Measurements from ENCODE around the gene RSPO4.
"Not testable (repeated sequence)": the region's sequence is repeated elsewhere in the genome, so short reads cannot be mapped to it uniquely, and the experiment has no call there.

RSPO4 gene

GRCh38 chr20:1001911-1002681, at the start of gene RSPO4:
Gene RSPO4 (minus strand): TSS chr20:1002311. CDS start chr20:1002164, 147 bp downstream.
- H3K4me1 ChIP-seq (ENCODE audit: insufficient read depth, low read length), result no peaks in the 10 kb centered on the region
- no peaks in the 10 kb centered on the region for H3K9me3 ChIP-seq (ENCODE audit: control insufficient read depth, insufficient read depth, low read length)
- H3K36me3 ChIP-seq (ENCODE audit: insufficient read depth, low read length), result no peaks in the 10 kb centered on the region
- H3K9ac ChIP-seq (ENCODE audit: low read depth, low read length), result peak within 1 kb of the TSS; percentile 69

GRCh38 chr20:1050440-1050839, 48.3 kb upstream of the RSPO4 start:
- H3K36me3 ChIP-seq (ENCODE audit: insufficient read depth, low read length), result no peaks in the 10 kb centered on the region

DNA sequence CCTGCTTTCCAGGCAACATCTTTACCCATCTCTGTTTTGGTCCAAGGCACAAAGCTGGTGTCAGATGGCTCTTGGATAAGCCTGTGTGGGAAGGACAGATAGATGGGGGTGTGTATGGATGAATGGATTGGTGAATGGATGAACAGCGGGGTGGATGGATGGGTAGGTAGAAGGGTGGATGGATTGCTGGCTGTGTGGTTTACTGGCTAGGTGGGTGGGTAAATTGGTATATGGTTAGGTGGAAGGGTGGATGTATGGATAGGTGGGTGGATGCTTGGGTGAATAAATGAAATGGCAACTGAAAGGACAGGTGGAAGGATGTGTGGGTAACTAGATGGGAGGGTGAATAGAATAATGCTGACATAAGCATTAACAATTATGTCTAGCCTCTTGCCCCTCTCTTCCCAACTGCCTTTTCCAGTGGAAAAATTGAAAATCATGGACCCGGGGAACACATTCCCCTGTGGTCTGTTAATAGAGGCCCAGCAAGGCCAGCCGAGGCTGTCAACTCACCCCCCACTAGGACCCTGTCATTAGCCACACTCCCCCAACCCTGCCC, 43.8 kb upstream of the RSPO4 start:
- Histone ChIP-seq H3K4me1 (ENCODE audit: insufficient read depth, low read length) (no peaks in the 10 kb centered on the region), H3K9ac (ENCODE audit: low read depth, low read length) (no peak overlapping the region), H3K9me3 (ENCODE audit: control insufficient read depth, insufficient read depth, low read length) (no peaks in the 10 kb centered on the region), H3K36me3 (ENCODE audit: insufficient read depth, low read length) (no peaks in the 10 kb centered on the region)

More at GRCh38 chr20:1050440-1050839, 48.3 kb upstream of the RSPO4 start:
- H3K9ac ChIP-seq (ENCODE audit: low read depth, low read length), result no peak overlapping the region
- no peaks in the 10 kb centered on the region for H3K9me3 ChIP-seq (ENCODE audit: control insufficient read depth, insufficient read depth, low read length)
- no peaks in the 10 kb centered on the region for H3K4me1 ChIP-seq (ENCODE audit: insufficient read depth, low read length)

- H3K9me3 ChIP-seq (ENCODE audit: control insufficient read depth, insufficient read depth, low read length), result no peaks in the 10 kb centered on the region
- H3K36me3 ChIP-seq (ENCODE audit: insufficient read depth, low read length), result no peaks in the 10 kb centered on the region
- H3K9ac ChIP-seq (ENCODE audit: low read depth, low read length), result no peak overlapping the region
- H3K4me1 ChIP-seq (ENCODE audit: insufficient read depth, low read length), result no peaks in the 10 kb centered on the region
These were observed 39.8 kb upstream of the RSPO4 start for GRCh38 chr20:1041845-1042390.

GRCh38 chr20:1038205-1038604, 36.1 kb upstream of the RSPO4 start:
- H3K4me1 ChIP-seq (ENCODE audit: insufficient read depth, low read length), result no peaks in the 10 kb centered on the region
- no peaks in the 10 kb centered on the region for H3K36me3 ChIP-seq (ENCODE audit: insufficient read depth, low read length)
- no peaks in the 10 kb centered on the region for H3K9me3 ChIP-seq (ENCODE audit: control insufficient read depth, insufficient read depth, low read length)
- H3K9ac ChIP-seq (ENCODE audit: low read depth, low read length), result no peak overlapping the region

- Histone ChIP-seq H3K4me1 (ENCODE audit: insufficient read depth, low read length) (no peaks in the 10 kb centered on the region), H3K36me3 (ENCODE audit: insufficient read depth, low read length) (no peaks in the 10 kb centered on the region), H3K9me3 (ENCODE audit: control insufficient read depth, insufficient read depth, low read length) (no peaks in the 10 kb centered on the region), H3K9ac (ENCODE audit: low read depth, low read length) (no peak overlapping the region)
These were observed 34.9 kb upstream of the RSPO4 start for GRCh38 chr20:1037039-1037438.

GRCh38 chr20:1035466-1035865, 33.4 kb upstream of the RSPO4 start:
- Histone ChIP-seq H3K9me3 (ENCODE audit: control insufficient read depth, insufficient read depth, low read length) (no peaks in the 10 kb centered on the region), H3K9ac (ENCODE audit: low read depth, low read length) (no peak overlapping the region), H3K4me1 (ENCODE audit: insufficient read depth, low read length) (no peaks in the 10 kb centered on the region), H3K36me3 (ENCODE audit: insufficient read depth, low read length) (no peaks in the 10 kb centered on the region)

GRCh38 chr20:1034415-1034789, 32.3 kb upstream of the RSPO4 start:
- no peak overlapping the region for H3K9ac ChIP-seq (ENCODE audit: low read depth, low read length)
- H3K36me3 ChIP-seq (ENCODE audit: insufficient read depth, low read length), result no peaks in the 10 kb centered on the region
- no peaks in the 10 kb centered on the region for H3K9me3 ChIP-seq (ENCODE audit: control insufficient read depth, insufficient read depth, low read length)
- H3K4me1 ChIP-seq (ENCODE audit: insufficient read depth, low read length), result no peaks in the 10 kb centered on the region

- Histone ChIP-seq H3K9ac (ENCODE audit: low read depth, low read length) (no peak overlapping the region), H3K4me1 (ENCODE audit: insufficient read depth, low read length) (no peaks in the 10 kb centered on the region)
These were observed 31.8 kb upstream of the RSPO4 start for GRCh38 chr20:1033751-1034414.

DNA sequence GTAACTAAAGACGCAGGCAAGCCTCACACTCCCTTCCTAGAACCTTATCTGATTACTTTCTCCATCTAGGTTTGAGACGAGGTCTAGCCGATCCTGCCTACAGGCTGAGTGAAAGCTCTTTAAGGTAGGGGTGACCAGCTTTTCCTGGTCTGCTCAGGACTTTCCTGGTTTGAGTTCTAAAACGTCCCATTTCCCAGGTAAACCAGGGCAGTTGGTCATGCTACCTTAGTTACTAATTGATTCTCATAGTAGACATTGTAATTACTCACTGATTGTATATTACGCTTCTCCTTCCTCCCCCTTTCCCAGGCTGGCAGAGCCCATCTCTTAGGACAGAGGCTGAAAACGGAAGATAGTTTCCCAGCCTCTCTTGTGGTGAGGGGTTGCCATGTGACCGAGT, 27.9 kb upstream of the RSPO4 start:
- Histone ChIP-seq H3K9me3 (ENCODE audit: control insufficient read depth, insufficient read depth, low read length) (no peaks in the 10 kb centered on the region), H3K4me1 (ENCODE audit: insufficient read depth, low read length) (no peaks in the 10 kb centered on the region), H3K9ac (ENCODE audit: low read depth, low read length) (no peak overlapping the region), H3K36me3 (ENCODE audit: insufficient read depth, low read length) (no peaks in the 10 kb centered on the region)

More at GRCh38 chr20:1033751-1034414, 31.8 kb upstream of the RSPO4 start:
- Histone ChIP-seq H3K9me3 (ENCODE audit: control insufficient read depth, insufficient read depth, low read length) (no peaks in the 10 kb centered on the region), H3K36me3 (ENCODE audit: insufficient read depth, low read length) (no peaks in the 10 kb centered on the region)

GRCh38 chr20:1026214-1026613, 24.1 kb upstream of the RSPO4 start:
- not testable (repeated sequence) for H3K36me3 ChIP-seq (ENCODE audit: insufficient read depth, low read length); H3K9ac ChIP-seq (ENCODE audit: low read depth, low read length); H3K4me1 ChIP-seq (ENCODE audit: insufficient read depth, low read length); H3K9me3 ChIP-seq (ENCODE audit: control insufficient read depth, insufficient read depth, low read length)

DNA sequence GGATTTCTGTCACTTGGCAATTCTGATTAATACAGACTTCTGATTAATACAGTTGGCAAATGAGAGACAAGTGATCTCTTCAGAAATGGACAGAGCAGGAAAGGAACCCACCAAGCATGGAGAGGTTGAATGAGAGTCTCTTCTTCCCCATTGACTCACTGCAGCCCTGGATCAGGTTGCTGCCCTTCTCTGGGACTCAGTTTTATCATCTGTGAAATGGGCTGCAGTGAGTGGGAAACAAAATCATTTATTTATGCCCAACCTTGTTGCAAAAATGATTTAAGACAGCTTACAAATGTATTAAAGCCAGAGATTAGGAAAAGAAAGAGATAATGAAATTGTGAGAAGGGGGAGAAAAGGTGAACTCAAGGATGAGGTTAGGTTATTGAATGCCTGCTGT, 20.8 kb upstream of the RSPO4 start:
- Histone ChIP-seq H3K9ac (ENCODE audit: low read depth, low read length) (no peak overlapping the region), H3K4me1 (ENCODE audit: insufficient read depth, low read length) (no peaks in the 10 kb centered on the region), H3K36me3 (ENCODE audit: insufficient read depth, low read length) (no peaks in the 10 kb centered on the region), H3K9me3 (ENCODE audit: control insufficient read depth, insufficient read depth, low read length) (no peaks in the 10 kb centered on the region)

DNA sequence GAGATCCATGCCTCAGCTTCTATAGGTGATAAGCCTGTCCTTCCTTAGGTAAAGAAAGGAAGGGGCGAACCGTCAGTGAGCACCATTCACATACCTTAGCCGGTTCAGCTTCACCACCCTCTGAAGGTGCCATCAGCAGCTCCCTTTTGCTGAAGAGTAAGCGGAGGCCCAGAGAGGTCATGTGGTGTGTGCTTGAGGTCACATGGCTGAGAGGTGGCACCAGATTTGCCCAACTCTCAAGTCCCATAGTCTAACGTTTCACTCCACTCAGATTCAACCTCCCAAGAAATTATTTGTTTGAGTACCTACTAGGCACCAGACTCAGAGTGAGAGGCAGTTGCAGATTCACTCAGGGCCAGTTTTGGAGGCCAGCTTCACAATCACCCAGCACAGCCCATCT, 18.5 kb upstream of the RSPO4 start:
- no peaks in the 10 kb centered on the region for H3K36me3 ChIP-seq (ENCODE audit: insufficient read depth, low read length)
- H3K9ac ChIP-seq (ENCODE audit: low read depth, low read length), result no peak overlapping the region
- no peaks in the 10 kb centered on the region for H3K4me1 ChIP-seq (ENCODE audit: insufficient read depth, low read length)
- no peaks in the 10 kb centered on the region for H3K9me3 ChIP-seq (ENCODE audit: control insufficient read depth, insufficient read depth, low read length)

GRCh38 chr20:1019344-1019743, 17.2 kb upstream of the RSPO4 start:
- H3K4me1 ChIP-seq (ENCODE audit: insufficient read depth, low read length), result no peaks in the 10 kb centered on the region
- H3K9ac ChIP-seq (ENCODE audit: low read depth, low read length), result no peak overlapping the region

DNA sequence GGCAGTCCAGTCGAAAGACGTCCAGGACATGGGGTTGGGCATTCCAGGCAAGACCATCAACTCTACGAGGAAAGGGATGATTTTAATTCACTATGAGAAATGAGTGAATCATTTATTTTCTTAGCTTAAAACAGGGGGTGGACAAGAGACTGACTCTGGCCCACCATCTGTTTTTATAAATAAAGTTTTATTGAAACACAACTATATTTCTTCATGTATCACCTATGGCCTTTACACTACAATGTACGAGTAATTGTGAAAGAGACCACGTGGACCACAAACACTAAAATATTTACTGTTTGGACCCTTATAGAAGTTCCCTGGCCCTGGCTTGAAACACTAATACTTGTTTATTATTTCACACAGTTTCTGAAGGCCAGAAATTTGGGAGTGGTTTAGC, 15.6 kb upstream of the RSPO4 start:
- H3K9me3 ChIP-seq (ENCODE audit: control insufficient read depth, insufficient read depth, low read length), result no peaks in the 10 kb centered on the region
- no peaks in the 10 kb centered on the region for H3K36me3 ChIP-seq (ENCODE audit: insufficient read depth, low read length)
- H3K9ac ChIP-seq (ENCODE audit: low read depth, low read length), result no peak overlapping the region
- H3K4me1 ChIP-seq (ENCODE audit: insufficient read depth, low read length), result no peaks in the 10 kb centered on the region

More at GRCh38 chr20:1019344-1019743, 17.2 kb upstream of the RSPO4 start:
- no peaks in the 10 kb centered on the region for H3K36me3 ChIP-seq (ENCODE audit: insufficient read depth, low read length)
- H3K9me3 ChIP-seq (ENCODE audit: control insufficient read depth, insufficient read depth, low read length), result no peaks in the 10 kb centered on the region
